Measurements from ENCODE around the gene PLEKHG1. TPM values are rescaled to one million over a fixed set of nuclear protein-coding genes. Genes with fewer than 3 reads are reported as not detected.

PLEKHG1 gene
- total RNA-seq, 1 donor, result 1.7 TPM

GRCh38 chr6:150566486-150566885 is 33.2 kb upstream of the PLEKHG1 start:
- no peak overlapping the region for H3K4me3 ChIP-seq (ENCODE audit: low read depth, low read length)
- TF ChIP-seq CTCF (IDR thresholded peaks at IDR 0.05; ENCODE audit: insufficient read depth, low read depth, low read length), result no peak
- DNase-seq (ENCODE audit: low read depth), result no peak

GRCh38 chr6:150567380-150567779 is 32.3 kb upstream of the PLEKHG1 start:
- H3K4me3 ChIP-seq (ENCODE audit: low read depth, low read length), result no peak overlapping the region
- DNase-seq (ENCODE audit: low read depth), result no peak
- TF ChIP-seq CTCF (IDR thresholded peaks at IDR 0.05; ENCODE audit: insufficient read depth, low read depth, low read length), result no peak

DNA sequence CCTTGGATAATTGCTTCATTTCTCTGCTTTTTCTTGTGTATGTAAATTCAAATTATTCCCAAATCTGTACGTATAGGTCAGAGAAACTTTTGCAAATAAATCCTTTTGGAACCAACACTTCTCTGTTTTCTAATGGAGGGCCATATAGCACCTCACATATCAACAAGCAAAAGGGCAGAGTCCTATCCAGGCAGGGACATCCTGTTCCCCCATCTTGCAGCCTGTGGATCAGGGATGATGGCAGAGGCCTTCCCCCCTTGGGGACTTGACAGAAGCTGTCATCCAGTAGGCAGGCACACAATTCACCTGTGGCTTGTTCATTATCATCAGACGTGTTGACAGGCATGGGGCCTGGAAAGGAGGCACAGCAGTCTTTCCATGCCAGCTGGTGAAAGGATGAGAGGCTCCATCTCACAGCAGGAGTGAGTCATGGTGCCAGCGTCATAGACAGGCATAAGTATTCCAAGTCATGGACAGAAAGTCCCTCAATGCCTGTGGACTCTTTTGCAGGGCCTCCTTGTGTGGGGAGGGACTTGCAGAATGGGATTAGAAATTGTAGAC is 31.8 kb upstream of the PLEKHG1 start:
- no peak for TF ChIP-seq CTCF (IDR thresholded peaks at IDR 0.05; ENCODE audit: insufficient read depth, low read depth, low read length)
- no peak overlapping the region for H3K4me3 ChIP-seq (ENCODE audit: low read depth, low read length)
- DNase-seq (ENCODE audit: low read depth), result no peak

GRCh38 chr6:150568560-150568959 is 31.1 kb upstream of the PLEKHG1 start:
- no peak overlapping the region for H3K4me3 ChIP-seq (ENCODE audit: low read depth, low read length)
- no peak for DNase-seq (ENCODE audit: low read depth)
- no peak for TF ChIP-seq CTCF (IDR thresholded peaks at IDR 0.05; ENCODE audit: insufficient read depth, low read depth, low read length)

- TF ChIP-seq CTCF (IDR thresholded peaks at IDR 0.05; ENCODE audit: insufficient read depth, low read depth, low read length), result no peak
- no peak for DNase-seq (ENCODE audit: low read depth)
- no peak overlapping the region for H3K4me3 ChIP-seq (ENCODE audit: low read depth, low read length)
These were observed 30.5 kb upstream of the PLEKHG1 start for GRCh38 chr6:150569161-150569560.

- DNase-seq (ENCODE audit: low read depth), result peak; percentile 13
- TF ChIP-seq CTCF (IDR thresholded peaks at IDR 0.05; ENCODE audit: insufficient read depth, low read depth, low read length), result no peak
These were observed 26.5 kb upstream of the PLEKHG1 start for GRCh38 chr6:150573041-150573681.

GRCh38 chr6:150575836-150576235 is 23.8 kb upstream of the PLEKHG1 start:
- DNase-seq (ENCODE audit: low read depth), result no peak
- H3K4me3 ChIP-seq (ENCODE audit: low read depth, low read length), result no peak overlapping the region
- TF ChIP-seq CTCF (IDR thresholded peaks at IDR 0.05; ENCODE audit: insufficient read depth, low read depth, low read length), result no peak

More at GRCh38 chr6:150573041-150573681, 26.5 kb upstream of the PLEKHG1 start:
- H3K4me3 ChIP-seq (ENCODE audit: low read depth, low read length), result no peak overlapping the region
